ENCODE data around the gene CNNM3.
"Not testable (repeated sequence)": the region's sequence is repeated elsewhere in the genome, so short reads cannot be mapped to it uniquely, and the experiment has no call there.

The CNNM3 gene

DNA sequence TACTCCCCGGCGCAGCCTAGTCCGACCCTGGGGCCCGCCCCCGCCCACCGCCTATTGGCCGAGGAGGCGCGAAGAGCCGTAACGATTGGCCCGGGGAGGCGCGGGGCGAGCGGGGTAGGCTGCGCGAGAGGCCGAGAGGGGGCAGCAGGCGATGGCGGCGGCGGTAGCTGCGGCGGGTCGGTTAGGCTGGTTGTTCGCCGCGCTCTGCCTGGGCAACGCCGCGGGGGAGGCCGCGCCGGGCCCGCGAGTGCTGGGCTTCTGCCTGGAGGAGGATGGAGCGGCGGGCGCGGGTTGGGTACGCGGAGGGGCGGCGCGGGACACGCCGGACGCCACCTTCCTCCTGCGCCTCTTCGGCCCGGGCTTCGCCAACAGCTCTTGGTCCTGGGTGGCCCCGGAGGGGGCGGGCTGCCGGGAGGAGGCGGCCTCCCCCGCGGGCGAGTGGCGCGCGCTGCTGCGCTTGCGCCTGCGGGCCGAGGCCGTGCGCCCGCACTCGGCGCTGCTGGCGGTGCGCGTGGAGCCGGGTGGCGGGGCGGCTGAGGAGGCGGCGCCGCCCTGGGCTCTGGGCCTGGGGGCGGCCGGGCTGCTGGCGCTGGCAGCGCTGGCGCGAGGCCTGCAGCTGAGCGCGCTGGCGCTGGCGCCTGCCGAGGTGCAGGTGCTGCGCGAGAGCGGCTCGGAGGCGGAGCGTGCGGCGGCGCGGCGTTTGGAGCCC, at the start of gene CNNM3:
TSS of gene CNNM3 (plus strand) at position 142 of the 709 bp plus-strand sequence. CDS start at position 152, 10 bp downstream.
- peak; percentile 45 for DNase-seq (ENCODE audit: low read depth)

DNA sequence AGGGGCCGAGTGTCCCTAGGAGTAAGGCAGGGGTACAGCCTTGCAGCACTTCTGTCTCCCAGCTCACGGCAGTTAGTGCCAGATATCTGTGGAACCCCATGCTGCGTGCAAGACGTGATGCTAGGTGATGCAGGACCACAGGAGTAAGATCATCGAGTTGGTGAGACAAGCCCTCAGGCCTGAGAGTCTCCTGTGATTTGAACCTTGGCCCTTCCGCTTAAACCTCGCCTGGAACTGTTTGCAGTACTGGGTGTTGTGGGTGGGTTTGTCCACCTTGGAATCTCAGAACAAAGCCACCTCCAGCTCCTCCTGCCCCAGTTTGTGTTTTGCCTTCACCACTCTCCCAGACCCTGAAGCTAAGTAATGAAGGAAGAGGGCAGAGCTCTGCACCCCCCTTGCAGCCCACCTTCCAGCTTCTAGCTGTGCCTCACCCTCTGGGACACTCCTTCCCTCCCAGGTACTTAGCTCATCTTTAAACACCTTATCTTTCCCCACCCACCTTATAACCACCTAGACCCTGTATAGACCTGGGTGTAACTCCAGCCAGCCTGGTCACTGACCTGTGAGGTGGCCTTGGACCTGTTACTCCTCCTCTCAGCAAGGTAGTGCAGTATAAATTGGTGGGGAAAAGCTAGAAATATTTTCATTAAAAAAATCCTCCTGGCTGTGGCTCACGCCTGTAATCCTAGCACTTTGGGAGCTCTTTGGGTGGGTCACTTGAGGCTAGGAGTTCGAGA, 48.8 kb upstream of the CNNM3 start:
- DNase-seq (ENCODE audit: low read depth), result no peak

DNA sequence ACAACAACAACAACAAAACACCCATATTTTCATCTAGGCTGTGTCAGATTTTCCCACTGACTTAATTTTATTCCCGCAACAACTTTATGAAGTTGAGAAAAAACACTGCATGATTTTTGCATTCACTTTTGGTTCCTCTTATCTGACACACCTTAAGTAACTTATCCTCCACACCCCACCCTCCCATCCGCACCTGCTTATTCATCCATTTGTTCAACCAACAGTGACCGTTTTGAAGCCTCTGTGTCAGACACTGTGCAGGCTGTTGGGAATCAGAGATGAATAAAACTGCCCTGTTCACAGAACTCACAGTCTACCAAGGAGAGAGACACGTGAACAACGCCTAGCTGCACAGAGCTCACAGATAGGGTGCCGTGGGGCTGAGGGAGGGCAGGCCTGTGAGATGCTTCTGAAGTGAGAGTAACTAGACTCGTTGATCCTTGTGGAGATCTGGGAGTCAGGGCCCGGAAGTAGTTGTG, 47.9 kb upstream of the CNNM3 start:
- DNase-seq (ENCODE audit: low read depth), result no peak

DNA sequence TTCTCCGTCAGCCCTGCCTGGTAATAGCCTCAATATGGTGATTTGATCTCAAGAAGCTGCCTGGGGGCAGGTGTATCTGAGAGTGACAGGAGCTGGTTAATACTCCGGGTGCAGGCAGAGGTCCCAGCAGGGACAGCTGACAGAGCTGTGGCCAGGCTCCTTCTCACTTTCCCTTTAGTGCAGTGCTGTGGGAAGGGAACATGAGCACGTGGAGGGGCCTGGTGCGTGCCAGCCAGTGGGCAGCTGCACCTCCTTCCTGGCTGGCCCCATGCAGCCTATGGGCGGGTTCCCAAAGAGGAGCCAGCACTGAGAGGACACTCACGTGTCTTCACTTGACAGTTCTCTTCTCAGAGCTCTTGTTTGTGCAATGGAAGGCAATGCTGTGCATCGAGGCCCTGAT, 46.3 kb upstream of the CNNM3 start:
- DNase-seq (ENCODE audit: low read depth), result no peak

DNA sequence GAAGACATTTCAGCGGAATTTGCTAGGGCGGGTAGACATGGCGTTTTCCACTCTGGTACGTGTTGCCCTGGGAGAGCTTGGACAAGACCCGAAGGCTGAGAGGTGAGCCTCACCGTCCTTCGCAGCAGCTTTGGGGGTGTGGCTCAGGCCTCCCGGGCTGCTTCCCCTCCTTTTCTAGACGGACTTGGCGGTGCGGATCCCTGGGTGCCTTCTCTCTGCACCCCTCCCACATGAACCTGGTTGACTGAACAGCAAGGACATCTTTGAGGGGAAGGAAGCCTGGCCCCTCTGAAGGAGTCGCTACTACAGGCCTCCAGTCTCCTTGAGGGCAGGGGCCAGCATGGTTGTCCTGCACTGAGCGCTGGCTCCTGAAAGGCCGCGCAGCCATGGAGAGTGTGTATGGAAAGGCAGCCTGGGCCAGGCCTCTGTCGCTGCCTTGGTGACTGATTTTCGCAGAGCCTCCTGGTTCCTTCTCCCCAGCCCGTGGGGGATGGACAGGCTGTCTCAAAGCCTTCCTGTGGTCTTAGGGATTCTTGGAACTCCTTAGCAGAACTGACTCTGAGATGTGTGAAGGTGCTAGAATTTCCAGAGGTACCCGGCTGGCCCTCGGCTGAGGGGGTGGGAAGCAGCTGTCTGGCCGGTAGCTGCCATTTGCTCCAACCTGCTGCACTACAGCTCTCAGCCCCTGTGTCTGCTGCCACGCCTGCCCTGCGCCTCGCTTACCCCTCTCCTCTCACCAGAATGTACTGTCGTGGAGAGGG, 45.4 kb upstream of the CNNM3 start:
- DNase-seq (ENCODE audit: low read depth), result no peak

DNA sequence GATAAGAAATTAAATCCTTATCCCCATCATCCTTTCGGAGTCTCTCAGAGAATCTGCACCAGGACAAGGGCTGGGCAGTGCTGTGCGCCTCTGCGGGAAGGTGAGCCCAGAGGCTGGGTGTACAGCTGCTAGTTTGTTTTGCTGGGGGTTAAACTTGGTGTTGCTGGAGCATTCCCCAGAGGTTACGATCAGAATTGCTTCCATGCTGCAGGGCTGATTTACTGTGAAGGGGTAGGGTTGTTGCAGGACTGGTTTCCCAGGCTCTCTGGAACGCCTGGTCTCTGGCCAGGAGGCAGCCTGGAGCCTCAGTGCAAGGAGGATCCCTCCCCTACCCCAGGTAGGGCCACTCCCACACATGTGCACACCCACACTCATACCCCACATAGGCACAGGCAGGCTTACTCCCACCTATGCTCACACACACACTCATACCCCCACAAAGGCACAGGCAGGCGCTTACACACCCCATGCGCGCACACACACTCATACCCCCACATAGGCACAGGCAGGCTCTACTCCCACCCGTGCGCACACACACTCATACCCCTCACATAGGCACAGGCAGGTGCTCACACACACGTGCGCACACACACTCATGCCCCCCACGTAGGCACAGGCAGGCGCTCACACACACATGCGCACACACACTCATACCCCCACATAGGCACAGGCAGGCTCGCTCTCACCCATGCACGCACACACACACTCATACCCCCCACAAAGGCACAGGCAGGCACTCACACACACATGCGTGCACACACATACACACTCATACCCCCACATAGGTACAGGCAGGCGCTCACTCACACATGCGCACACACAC, 44.1 kb upstream of the CNNM3 start:
- DNase-seq (ENCODE audit: low read depth), result no peak

DNA sequence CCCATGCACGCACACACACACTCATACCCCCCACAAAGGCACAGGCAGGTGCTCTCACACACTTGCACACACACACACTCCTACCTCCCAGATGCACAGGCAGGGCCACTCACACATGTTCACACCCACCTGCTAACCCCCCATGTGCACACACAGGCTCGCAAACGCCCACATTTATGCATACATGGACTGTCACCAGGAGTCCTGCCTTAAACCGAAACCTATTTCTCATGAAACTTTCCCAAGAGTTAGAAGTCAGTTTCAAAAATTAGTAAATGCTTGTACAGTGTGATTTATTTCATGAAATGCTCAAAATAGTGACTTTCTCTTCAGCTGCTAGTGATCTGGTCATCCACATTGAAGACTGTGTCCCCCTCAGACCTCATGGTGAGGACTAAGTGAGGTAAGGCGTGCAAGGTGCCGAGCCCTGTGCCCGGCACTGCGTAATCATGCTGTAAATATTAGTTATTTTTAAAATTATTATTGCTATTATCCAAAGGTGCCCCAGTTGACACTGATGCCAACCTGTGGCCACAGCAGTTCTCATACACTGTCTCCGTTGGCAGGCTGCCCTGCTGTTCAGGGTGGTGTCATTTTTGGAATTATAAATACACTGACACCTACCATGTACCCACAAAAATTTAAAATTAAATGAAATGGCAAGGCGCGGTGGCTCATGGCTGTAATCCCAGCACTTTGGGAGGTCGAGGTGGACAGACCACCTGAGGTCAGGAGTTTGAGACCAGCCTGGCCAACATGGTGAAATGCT, 43.0 kb upstream of the CNNM3 start:
- no peak for DNase-seq (ENCODE audit: low read depth)

DNA sequence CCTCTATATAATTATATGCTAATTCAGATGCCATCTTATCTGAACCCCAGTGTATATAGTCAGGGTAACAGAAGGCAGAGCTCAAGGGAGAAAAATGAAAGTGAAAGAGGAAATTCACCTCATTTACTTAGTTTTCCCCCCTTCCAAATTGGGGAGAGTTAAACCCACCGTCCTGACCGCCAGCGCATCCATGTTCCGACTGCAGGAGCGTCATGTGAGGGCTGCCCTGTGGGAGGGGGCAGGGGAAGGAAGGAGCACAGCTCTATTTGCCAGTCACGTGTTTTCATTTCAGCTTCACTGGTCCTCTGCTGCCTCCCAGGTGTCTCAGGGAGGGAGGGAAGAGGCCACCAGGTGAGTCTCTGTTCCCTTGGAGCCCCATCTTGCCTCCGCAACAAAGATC, 42.1 kb upstream of the CNNM3 start:
- no peak for DNase-seq (ENCODE audit: low read depth)

DNA sequence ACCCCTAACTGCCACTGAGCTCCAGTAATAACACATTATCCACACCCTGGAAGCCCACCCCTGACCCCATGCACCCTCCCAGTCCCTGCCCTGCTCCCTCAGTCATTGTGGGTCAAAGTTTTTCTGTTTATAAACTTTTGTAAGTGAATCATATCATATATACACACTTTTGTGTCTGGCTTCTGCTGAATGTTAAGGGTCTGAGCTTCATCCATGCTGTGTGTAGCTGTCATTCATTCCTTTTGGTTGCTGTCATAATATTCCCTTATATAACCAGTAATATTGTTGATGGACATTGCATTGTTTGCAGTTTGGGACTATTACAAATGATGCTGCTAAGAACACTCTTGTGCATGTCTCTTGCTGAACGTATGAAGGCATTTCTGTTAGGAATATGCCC, 40.9 kb upstream of the CNNM3 start:
- DNase-seq (ENCODE audit: low read depth), result no peak

DNA sequence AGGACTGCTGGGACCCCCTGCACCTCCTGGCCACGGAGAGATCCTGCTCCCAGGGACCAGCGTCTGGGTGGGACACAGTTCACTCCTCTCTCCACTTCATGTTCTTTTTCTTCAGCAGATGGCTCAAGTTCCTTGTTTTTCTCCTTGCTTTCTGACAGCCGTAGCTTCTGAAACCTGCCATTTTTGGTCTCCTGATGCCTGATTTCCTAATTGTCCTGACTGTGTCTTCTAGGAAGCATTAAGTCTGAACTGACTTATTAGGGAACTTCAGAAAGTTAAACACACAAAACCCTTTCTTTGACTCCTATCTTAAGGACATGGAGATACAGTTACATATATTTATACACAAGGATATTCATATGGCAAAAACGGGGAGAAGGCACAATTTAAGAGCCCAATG, 32.7 kb upstream of the CNNM3 start:
- no peak for DNase-seq (ENCODE audit: low read depth)

DNA sequence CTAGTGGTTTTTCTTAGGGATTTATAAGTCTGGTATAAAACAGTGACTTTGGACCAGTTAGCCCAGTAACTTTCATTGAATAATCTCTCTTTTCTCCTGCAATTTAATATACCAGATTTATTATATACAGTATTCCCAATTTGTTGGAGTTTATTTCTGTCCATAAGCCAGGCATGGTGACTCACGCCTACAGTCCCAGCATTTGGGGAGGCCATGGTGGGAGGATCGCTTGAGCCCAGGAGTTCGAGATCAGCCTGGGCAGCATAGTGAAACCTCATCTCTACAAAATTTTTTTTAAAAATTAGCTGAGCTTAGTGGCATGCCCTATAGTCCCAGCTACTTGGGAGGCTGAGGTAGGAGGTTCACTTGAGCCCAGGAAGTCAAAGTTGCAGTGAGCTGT, 28.7 kb upstream of the CNNM3 start:
- no peak for DNase-seq (ENCODE audit: low read depth)

DNA sequence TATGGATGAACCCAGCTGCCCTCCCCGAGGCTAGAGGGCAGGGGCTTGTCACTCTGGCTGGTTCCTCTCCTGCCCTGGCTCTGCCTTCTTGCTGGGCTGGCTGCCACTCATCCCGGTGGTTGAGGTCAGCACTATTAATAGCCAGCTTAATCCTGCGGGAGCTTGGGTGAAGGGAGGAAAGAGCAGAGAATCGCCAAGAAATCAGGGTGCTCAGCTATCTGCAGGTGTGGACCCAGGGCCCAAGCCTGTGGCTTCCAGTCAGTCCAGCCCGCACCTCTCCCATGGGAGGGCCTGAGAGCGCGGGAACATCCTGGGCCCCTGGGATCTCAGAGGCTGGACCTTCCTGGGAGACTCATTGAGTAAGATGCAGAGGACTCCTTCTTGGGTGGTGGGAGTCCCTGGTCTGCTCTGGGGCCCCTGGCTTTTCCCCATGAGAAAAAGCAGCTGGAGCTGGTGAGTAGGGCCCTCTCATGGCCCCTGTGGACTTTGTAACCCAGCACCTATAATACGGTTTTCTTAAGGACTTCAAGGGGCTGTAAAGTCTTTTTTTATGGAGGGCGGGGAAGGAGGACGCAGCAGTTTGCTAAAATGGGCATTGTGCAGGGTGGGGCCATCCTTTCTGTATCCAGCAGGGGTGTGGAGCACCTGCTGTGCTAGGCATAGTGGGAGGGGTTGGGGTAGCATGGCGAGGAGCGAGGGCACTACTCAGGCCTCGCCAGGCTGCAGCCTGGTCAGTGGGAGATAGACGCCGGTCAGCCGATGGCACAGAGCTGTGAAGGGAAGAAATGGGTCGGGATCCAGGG, 27.4 kb upstream of the CNNM3 start:
- no peak for DNase-seq (ENCODE audit: low read depth)

DNA sequence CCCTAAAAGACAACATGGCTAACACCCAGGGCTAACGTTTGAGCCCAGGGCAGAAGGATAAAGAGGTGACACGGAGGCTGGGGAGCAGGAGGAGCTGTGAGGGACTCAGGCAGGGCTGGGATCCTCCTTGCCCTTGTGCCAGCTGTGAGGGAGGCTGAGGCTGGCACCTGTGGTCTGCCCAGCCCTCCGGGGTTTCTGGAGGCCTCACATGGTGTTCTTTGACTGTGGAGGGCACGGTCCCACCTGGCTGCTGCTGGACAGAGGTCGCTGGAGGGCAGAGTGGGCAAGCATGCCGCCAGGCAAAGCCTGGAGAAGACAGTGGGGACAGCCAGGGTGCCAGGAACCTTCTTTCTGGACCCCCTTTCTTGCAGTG, 26.8 kb upstream of the CNNM3 start:
- DNase-seq (ENCODE audit: low read depth), result no peak

DNA sequence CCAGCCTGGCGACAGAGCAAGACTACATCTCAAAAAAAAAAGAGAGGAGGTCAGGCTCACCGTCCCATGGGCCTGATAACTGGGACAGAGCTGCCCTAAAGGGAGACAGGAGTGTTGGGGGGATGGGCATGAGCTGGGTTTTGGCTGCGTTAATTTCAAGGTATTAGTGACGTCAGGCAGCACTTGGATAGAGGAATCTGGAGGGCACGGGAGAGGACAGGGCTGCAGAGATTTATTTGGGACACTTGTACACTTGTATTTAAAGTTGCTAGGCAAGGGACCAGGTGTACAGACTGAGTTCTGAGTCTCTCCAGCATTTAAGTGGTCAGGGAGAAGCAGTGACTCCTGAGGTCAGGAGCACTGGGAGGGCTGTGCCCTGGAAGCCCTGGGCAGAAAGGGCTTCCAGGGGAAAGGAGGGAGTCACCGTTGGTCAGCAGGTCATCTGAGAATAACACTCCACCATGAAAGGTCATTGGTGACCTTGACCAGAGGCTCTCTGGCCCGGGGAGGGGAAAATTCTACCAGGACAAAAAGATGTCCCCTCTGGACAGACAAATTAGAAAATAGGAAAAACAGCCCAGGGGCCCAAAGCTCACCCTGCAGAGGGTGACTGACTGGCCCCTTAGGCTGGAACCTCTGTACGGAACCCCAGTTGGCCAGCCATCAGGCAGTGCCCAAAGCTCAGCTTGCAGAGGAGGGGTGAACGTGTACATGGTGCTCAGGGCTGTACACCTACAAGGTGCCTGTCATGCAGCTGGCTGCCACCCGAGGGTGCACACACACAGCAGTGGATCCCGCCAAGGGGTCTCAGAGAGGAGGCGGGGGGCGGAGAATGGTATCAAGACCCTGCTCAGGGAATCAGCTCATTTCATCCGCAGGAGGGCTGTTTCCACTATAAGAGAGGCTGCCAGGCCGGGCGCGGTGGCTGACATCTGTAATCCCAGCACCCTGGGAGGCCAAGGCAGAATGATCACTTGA, 23.0 kb upstream of the CNNM3 start:
- DNase-seq (ENCODE audit: low read depth), result no peak

DNA sequence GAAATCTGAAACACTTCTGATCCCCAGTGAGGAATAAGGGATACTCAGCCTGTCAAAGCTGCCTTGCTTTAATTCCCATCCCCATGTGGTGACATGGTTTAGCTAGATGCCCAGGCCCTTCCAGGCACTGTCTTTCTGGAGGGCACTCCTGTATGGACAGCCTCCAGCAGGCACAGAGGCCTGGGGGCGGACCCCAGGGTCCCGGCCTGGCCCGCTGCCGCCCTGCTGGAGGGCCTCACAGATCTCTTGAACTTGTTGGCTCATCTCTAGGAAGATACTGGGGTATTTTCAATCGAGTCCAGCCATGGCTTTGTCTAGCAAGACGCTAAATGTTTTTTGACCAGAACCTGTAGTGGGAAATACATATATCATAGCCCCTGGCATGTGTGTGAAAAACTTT, 21.0 kb upstream of the CNNM3 start:
- DNase-seq (ENCODE audit: low read depth), result no peak

DNA sequence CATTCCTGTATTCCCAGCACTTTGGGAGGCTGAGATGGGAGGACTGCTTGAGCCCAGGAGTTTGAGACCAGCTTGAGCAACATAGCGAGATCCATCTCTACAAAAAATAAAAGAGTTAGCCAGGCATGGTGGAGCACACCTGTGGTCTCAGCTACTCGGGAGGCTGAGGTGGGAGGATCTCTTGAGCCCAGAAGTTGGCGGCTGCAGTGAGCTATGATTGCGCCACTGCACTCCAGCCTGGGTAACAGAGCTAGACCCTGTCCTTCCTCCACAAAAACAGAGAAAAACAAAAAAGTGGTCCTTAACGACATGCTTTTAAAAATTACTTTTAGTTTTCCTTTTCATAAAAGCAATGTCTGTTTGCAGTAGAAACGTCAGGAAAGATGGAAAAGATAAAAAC, 19.6 kb upstream of the CNNM3 start:
- DNase-seq (ENCODE audit: low read depth), result not testable (repeated sequence)

DNA sequence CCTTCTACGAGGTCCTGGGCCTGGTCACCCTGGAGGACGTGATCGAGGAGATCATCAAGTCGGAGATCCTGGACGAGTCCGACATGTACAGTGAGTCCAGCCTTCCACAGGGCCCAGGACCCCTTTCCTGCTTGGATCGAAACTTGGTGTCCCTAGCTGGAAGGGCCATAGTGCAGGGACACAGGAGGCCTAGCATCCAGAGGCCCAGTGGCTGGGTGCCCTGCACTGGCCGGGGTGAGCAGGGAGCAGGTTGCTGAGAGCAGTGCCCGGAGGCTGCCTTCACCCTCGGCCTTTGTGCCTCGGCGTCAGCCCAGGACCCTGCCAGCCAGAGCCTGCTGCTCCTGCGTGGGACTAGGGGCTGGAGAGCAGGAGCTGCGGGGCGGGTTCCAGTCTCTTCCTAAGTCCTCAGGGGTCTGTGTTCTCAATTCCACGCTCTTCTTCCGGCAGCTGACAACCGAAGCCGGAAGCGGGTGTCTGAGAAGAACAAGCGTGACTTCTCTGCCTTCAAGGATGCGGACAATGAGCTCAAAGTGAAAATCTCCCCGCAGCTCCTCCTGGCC, 18.9 kb upstream of the CNNM3 start:
- no peak for DNase-seq (ENCODE audit: low read depth)

DNA sequence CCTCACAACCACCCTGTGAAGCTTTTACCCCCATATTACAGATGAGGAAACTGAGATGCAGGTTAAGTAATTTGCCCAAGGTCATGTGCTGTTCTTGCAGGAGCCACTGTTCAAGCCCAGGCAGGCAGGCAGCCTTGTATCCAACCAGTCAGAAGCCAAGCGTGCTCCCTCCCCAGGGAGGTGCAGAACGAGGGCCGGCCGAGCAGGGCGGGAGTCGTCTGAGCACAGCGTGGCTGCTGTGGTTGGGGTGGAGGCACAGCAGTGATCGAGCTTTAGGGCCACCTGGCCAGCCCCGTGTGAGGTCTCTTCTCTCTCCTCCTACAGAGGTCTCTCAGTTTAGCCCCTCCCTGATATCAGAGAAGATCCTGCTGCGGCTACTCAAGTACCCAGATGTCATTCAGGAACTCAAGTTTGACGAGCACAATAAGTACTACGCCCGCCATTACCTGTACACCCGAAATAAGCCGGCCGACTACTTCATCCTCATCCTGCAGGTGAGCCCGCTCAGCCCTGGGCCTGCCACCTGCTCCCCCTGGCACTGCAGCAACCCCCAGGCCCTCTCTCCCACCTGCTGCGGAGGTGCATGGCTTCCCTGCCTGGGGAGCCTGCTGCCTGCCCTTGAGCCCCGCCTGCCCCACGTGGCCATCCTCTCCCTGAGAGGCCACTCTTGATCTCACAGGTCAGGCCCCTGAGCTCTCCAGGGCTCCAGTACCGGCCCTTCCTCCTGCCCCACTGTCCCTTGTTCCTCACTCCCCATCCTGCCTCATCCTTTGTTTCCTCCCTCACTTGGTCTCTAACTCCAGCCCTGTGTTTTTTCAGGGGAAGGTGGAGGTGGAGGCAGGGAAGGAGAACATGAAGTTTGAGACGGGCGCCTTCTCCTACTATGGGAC, 17.1 kb upstream of the CNNM3 start:
- DNase-seq (ENCODE audit: low read depth), result no peak
